Diencephalon (tissue), 1 donor: Measurements from ENCODE around the gene RPL41. TPM values are rescaled to one million over a fixed set of nuclear protein-coding genes. Genes with fewer than 3 reads are reported as not detected.

Source experiments
- total RNA-seq: library from RNA; depleted of rRNA; stranded (reverse); fragments of >200 nt; gene quantifications from one replicate; pipeline ENCODE4 v1.2.3, GENCODE V29; 2014

RPL41 gene
- 1,096 TPM for total RNA-seq

GRCh38 chr12:56116267-56117081 is at the start of gene RPL41:
RPL41 (plus strand) TSS chr12:56116633.

DNA sequence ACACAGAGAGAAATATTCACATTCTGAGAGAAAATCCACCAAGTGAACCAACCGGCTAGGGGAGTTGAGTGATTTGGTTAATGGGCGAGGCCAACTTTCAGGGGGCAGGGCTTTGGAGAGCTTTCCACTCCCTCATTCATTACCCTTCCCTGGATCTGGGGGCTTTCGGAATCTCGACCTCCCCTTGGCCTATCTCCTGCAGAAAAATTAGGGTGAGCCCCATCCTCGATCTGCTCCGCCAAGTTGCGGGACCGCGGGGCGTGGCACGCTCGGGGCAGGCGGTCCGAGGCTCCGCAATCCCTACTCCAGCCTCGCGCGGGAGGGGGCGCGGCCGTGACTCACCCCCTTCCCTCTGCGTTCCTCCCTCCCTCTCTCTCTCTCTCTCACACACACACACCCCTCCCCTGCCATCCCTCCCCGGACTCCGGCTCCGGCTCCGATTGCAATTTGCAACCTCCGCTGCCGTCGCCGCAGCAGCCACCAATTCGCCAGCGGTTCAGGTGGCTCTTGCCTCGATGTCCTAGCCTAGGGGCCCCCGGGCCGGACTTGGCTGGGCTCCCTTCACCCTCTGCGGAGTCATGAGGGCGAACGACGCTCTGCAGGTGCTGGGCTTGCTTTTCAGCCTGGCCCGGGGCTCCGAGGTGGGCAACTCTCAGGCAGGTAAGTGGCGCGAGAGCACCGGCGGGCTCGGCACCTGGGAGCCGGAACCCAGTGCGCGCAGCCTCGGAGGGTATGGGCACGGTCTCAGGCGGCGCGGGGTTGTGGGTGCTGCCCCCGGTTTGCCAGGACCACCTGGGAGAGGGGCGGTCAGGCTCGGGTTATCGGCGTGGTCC is 36.5 kb upstream of the RPL41 start, which contains the start of gene ERBB3:
ERBB3 (plus strand) TSS at position 443 of the 833 bp plus-strand sequence; CDS start at position 579, 136 bp downstream.

DNA sequence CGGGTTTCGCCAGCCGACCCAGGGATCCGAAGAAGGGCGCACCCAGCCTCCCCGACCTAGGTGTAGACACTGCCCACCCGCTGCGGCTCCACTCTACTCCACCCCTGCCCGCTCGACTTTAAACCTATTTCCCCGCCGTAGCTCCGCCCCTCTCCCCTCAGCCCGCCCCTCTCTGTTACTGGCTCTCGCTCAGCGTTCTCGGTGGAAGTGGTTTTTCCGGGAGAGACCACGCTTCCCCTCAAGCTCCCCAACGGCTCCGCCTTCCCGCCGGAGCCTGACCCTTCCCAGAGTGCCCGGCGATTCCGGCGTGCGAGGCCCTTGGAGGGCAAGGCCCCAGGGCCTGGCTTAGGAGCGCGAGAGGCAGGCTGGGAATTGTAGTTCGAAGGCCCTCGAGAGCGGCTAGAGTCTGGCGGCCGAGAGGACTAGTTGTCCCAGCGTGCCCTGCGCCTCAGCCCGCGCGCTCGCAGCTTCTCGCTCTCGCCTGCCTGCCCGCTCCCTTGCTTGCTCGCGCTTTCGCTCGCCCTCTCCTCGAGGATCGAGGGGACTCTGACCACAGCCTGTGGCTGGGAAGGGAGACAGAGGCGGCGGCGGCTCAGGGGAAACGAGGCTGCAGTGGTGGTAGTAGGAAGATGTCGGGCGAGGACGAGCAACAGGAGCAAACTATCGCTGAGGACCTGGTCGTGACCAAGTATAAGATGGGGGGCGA is 12.2 kb upstream of the RPL41 start, which contains the start of gene PA2G4:
PA2G4 (plus strand) TSS at position 451 of the 706 bp plus-strand sequence; CDS start at position 630, 179 bp downstream.

DNA sequence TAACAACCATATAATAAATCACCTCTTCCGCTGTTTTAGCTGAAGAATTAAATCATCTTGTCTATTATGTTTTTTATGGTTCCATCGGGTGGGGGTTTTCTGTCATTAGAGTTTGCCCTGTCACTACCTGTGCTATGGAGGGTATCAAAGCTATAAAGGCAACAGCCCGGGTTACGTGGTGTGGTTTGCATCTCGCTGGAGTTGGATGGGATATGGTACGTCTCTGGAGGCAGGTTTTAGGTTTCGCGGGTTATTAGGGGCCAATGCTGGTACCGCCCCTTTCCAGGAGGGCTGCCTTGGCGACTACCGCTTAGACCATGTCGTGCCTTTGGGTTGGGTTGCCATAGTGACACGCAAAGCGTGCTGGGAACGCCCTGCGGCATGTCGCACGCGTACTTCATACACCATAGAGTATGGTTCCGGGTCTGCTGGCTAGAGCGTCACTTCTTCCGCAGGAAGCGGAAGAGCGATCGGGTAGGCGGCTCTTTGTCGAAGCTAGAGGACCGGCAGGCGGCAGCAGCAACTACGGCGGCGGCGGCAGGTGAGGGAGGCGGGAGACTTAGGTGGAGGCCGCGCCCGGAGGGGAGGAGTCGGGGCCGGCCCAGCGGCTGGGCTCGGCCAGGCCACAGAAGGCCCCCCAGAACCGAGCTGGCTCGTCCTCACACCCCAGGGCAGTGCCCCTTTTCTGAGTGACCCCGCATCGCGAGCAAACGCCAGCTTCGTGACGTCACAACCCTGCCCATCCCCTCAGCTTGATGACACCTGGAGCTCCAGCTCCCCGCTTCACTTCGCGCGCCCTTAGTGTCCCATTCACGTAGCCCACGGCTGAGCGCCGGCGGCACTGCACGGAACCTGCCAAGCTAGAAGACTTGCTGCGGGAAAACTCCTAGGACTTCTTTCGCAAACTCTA is 1.6 kb downstream of the RPL41 start, which contains the start of gene ZC3H10:
ZC3H10 (plus strand) TSS at position 489 of the 910 bp plus-strand sequence. CDS start 2,297 bp downstream, outside the sequence.

DNA sequence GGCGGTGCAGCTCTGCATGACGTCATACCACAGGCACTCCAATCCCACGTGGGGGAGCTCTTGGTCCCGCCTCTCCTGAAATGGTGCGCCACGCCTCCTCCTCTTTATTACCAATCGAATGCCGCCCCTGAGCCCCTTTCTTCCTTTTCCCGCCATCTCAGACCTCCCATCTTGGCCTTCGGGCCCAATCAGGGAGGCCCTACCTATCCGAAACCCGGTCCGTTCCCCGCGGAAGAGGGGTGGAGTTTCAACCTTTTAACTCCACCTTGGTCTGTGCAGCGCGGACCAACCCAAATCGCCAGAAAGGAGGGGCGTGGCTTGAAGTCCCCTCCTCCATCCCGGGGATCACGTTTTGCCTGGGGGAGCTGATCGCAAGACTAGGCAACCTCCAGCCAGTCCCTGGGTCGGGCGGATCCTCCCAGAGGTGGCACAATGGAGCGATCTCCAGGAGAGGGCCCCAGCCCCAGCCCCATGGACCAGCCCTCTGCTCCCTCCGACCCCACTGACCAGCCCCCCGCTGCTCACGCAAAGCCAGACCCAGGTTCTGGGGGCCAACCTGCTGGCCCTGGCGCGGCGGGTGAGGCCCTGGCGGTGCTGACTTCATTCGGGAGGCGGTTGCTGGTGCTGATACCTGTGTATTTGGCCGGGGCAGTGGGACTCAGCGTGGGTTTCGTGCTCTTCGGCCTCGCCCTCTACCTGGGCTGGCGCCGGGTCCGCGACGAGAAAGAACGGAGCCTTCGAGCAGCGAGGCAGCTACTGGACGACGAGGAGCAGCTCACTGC is 11.6 kb downstream of the RPL41 start, which contains the start of gene ESYT1:
ESYT1 (plus strand) TSS at position 380 of the 782 bp plus-strand sequence; CDS start at position 433, 53 bp downstream.

GRCh38 chr12:56152132-56152755 is 35.8 kb downstream of the RPL41 start, which contains the start of gene MYL6B:
MYL6B (plus strand) TSS chr12:56152587; CDS start chr12:56153919, 1,332 bp downstream.

GRCh38 chr12:56158029-56158925 is 41.8 kb downstream of the RPL41 start, which contains the start of gene MYL6:
MYL6 (plus strand) TSS chr12:56158359; CDS start chr12:56158402, 43 bp downstream.

Other genes starting within 250 kb of the RPL41 start
- gene PYM1, start 188.7 kb upstream of the RPL41 start, total RNA-seq = 25.1 TPM
- 12.9 TPM for gene DGKA, start 185.5 kb upstream of the RPL41 start, total RNA-seq
- 0.69 TPM for gene PMEL, start 150.6 kb upstream of the RPL41 start, total RNA-seq
- 12.7 TPM for gene CDK2, start 149.8 kb upstream of the RPL41 start, total RNA-seq
- gene RAB5B, start 142.6 kb upstream of the RPL41 start, total RNA-seq = 59.1 TPM
- gene SUOX, start 119.4 kb upstream of the RPL41 start, total RNA-seq = 13.4 TPM
- 3.7 TPM for gene IKZF4, start 95.6 kb upstream of the RPL41 start, total RNA-seq
- 40.4 TPM for gene RPS26, start 74.7 kb upstream of the RPL41 start, total RNA-seq
- gene ERBB3, start 36.5 kb upstream of the RPL41 start, total RNA-seq = 6.2 TPM
- gene PA2G4, start 12.1 kb upstream of the RPL41 start, total RNA-seq = 70.8 TPM
- 7.4 TPM for gene ZC3H10, start 1.6 kb downstream of the RPL41 start, total RNA-seq
- 51.9 TPM for gene ESYT1, start 11.6 kb downstream of the RPL41 start, total RNA-seq
- gene MYL6B, start 36.0 kb downstream of the RPL41 start, total RNA-seq = 118 TPM
- gene MYL6, start 41.7 kb downstream of the RPL41 start, total RNA-seq = 650 TPM
- 108 TPM for gene SMARCC2, start 72.8 kb downstream of the RPL41 start, total RNA-seq
- 71.3 TPM for gene RNF41, start 105.3 kb downstream of the RPL41 start, total RNA-seq
- 26.3 TPM for gene NABP2, start 107.7 kb downstream of the RPL41 start, total RNA-seq
- gene SLC39A5, start 113.4 kb downstream of the RPL41 start, total RNA-seq = not detected
- 23.5 TPM for gene ANKRD52, start 141.8 kb downstream of the RPL41 start, total RNA-seq
- gene COQ10A, start 150.3 kb downstream of the RPL41 start, total RNA-seq = 12.5 TPM
- gene CS, start 183.7 kb downstream of the RPL41 start, total RNA-seq = 153 TPM
- 39.9 TPM for gene CNPY2, start 199.4 kb downstream of the RPL41 start, total RNA-seq
- gene PAN2, start 217.4 kb downstream of the RPL41 start, total RNA-seq = 30.9 TPM
- gene IL23A, start 222.3 kb downstream of the RPL41 start, total RNA-seq = 0.92 TPM
- gene STAT2, start 243.5 kb downstream of the RPL41 start, total RNA-seq = 78.4 TPM
- gene APOF, start 246.2 kb downstream of the RPL41 start, total RNA-seq = not detected